ENCODE results near the gene TOP2B.

Gene TOP2B

GRCh38 chr3:25708036-25708435 lies 43.3 kb upstream of the TOP2B start:
- Histone ChIP-seq H4K20me1 (ENCODE audit: insufficient read depth, low read length) (no peaks in the 10 kb centered on the region), H3K36me3 (ENCODE audit: insufficient read depth, low read length) (no peaks in the 10 kb centered on the region), H3K9me3 (ENCODE audit: low read length) (no peaks in the 10 kb centered on the region), H3K27ac (ENCODE audit: low read depth, low read length, poor library complexity, severe bottlenecking) (no peak overlapping the region), H2AFZ (ENCODE audit: low read length) (no peak overlapping the region), H3K4me3 (ENCODE audit: low read depth, low read length, poor library complexity, severe bottlenecking) (no peak overlapping the region), H3K79me2 (ENCODE audit: insufficient read depth, low read length) (no peaks in the 10 kb centered on the region), H3K4me1 (ENCODE audit: insufficient read depth, low read length, severe bottlenecking) (no peaks in the 10 kb centered on the region), H3K27me3 (ENCODE audit: insufficient read depth, low read length) (no peaks in the 10 kb centered on the region), H3K9me2 (ENCODE audit: low read depth, low read length) (no peaks in the 10 kb centered on the region), H3K9ac (ENCODE audit: low read length) (no peak overlapping the region), H3F3A (ENCODE audit: insufficient read depth, low read length) (no peaks in the 10 kb centered on the region), H3K4me2 (ENCODE audit: low read length) (no peak overlapping the region)
- TF ChIP-seq EZH2 (IDR thresholded peaks at IDR 0.05; ENCODE audit: borderline replicate concordance, low read length) (no peak), CTCF (IDR thresholded peaks at IDR 0.05; ENCODE audit: low read length) (no peak)

GRCh38 chr3:25707268-25707926 lies 42.7 kb upstream of the TOP2B start:
- no peak overlapping the region for H3K4me2 ChIP-seq (ENCODE audit: low read length)
- H3K36me3 ChIP-seq (ENCODE audit: insufficient read depth, low read length) = no peaks in the 10 kb centered on the region
- no peaks in the 10 kb centered on the region for H3K27me3 ChIP-seq (ENCODE audit: insufficient read depth, low read length)
- H2AFZ ChIP-seq (ENCODE audit: low read length) = no peak overlapping the region
- TF ChIP-seq CTCF (IDR thresholded peaks at IDR 0.05; ENCODE audit: low read length) (no peak), EZH2 (IDR thresholded peaks at IDR 0.05; ENCODE audit: borderline replicate concordance, low read length) (no peak)
- H3K9me2 ChIP-seq (ENCODE audit: low read depth, low read length) = no peaks in the 10 kb centered on the region
- no peaks in the 10 kb centered on the region for H4K20me1 ChIP-seq (ENCODE audit: insufficient read depth, low read length)
- H3K79me2 ChIP-seq (ENCODE audit: insufficient read depth, low read length) = no peaks in the 10 kb centered on the region
- no peaks in the 10 kb centered on the region for H3K4me1 ChIP-seq (ENCODE audit: insufficient read depth, low read length, severe bottlenecking)
- H3K9me3 ChIP-seq (ENCODE audit: low read length) = no peaks in the 10 kb centered on the region
- no peak overlapping the region for H3K4me3 ChIP-seq (ENCODE audit: low read depth, low read length, poor library complexity, severe bottlenecking)
- no peak overlapping the region for H3K27ac ChIP-seq (ENCODE audit: low read depth, low read length, poor library complexity, severe bottlenecking)
- no peak overlapping the region for H3K9ac ChIP-seq (ENCODE audit: low read length)
- H3F3A ChIP-seq (ENCODE audit: insufficient read depth, low read length) = no peaks in the 10 kb centered on the region

GRCh38 chr3:25706213-25706612 lies 41.5 kb upstream of the TOP2B start:
- no peaks in the 10 kb centered on the region for H4K20me1 ChIP-seq (ENCODE audit: insufficient read depth, low read length)
- no peaks in the 10 kb centered on the region for H3K79me2 ChIP-seq (ENCODE audit: insufficient read depth, low read length)
- no peaks in the 10 kb centered on the region for H3K9me2 ChIP-seq (ENCODE audit: low read depth, low read length)
- no peak overlapping the region for H2AFZ ChIP-seq (ENCODE audit: low read length)
- no peaks in the 10 kb centered on the region for H3K4me1 ChIP-seq (ENCODE audit: insufficient read depth, low read length, severe bottlenecking)
- no peaks in the 10 kb centered on the region for H3F3A ChIP-seq (ENCODE audit: insufficient read depth, low read length)
- no peaks in the 10 kb centered on the region for H3K27me3 ChIP-seq (ENCODE audit: insufficient read depth, low read length)
- TF ChIP-seq EZH2 (IDR thresholded peaks at IDR 0.05; ENCODE audit: borderline replicate concordance, low read length) (no peak), CTCF (IDR thresholded peaks at IDR 0.05; ENCODE audit: low read length) (no peak)
- no peak overlapping the region for H3K27ac ChIP-seq (ENCODE audit: low read depth, low read length, poor library complexity, severe bottlenecking)
- no peaks in the 10 kb centered on the region for H3K9me3 ChIP-seq (ENCODE audit: low read length)
- H3K9ac ChIP-seq (ENCODE audit: low read length) = no peak overlapping the region
- H3K4me2 ChIP-seq (ENCODE audit: low read length) = no peak overlapping the region
- no peak overlapping the region for H3K4me3 ChIP-seq (ENCODE audit: low read depth, low read length, poor library complexity, severe bottlenecking)
- no peaks in the 10 kb centered on the region for H3K36me3 ChIP-seq (ENCODE audit: insufficient read depth, low read length)
